Neural progenitor cell (in vitro differentiated cells): Measurements from ENCODE around the gene RADX. TPM values are rescaled to one million over a fixed set of nuclear protein-coding genes. Genes with fewer than 3 reads are reported as not detected.

Source experiments
- DNase-seq: peaks from one replicate; pipeline ENCODE4 v3.0.0-alpha.2; 2016; ENCODE audit warnings: low spot score
- H2AFZ ChIP-seq: fragments of 200-600 bp; sonication (generic); replicated peaks from 2 replicates; pipeline ENCODE4 v1.6.1; 2016; ENCODE audit warnings: antibody characterized with exemption
- H3F3A ChIP-seq: fragments of 200-600 bp; sonication (generic); 2 replicates; pipeline ENCODE4 v1.6.1; 2016; ENCODE audit warnings: antibody characterized with exemption, low read depth
- H3K27ac ChIP-seq: fragments of 200-600 bp; sonication (generic); 2 replicates; pipeline ENCODE4 v1.5.1; 2016; ENCODE audit warnings: mild to moderate bottlenecking
- H3K27me3 ChIP-seq: fragments of 200-600 bp; sonication (generic); 2 replicates; pipeline ENCODE4 v1.6.1; 2016; ENCODE audit warnings: mild to moderate bottlenecking, moderate library complexity
- H3K36me3 ChIP-seq: fragments of 200-600 bp; sonication (generic); 2 replicates; pipeline ENCODE4 v1.5.1; 2016
- H3K4me1 ChIP-seq: fragments of 200-600 bp; sonication (generic); 2 replicates; pipeline ENCODE4 v1.6.1; 2016; ENCODE audit warnings: mixed run types
- H3K4me2 ChIP-seq: fragments of 200-600 bp; sonication (generic); 2 replicates; pipeline ENCODE4 v1.6.1; 2016
- H3K4me3 ChIP-seq: fragments of 200-600 bp; sonication (generic); 2 replicates; pipeline ENCODE4 v1.5.1; 2016
- H3K79me2 ChIP-seq: fragments of 200-600 bp; sonication (generic); 2 replicates; pipeline ENCODE4 v1.6.1; 2016; ENCODE audit warnings: low read depth
- H3K9ac ChIP-seq: fragments of 200-600 bp; sonication (generic); 2 replicates; pipeline ENCODE4 v1.6.1; 2016
- H3K9me3 ChIP-seq: fragments of 200-600 bp; sonication (generic); 2 replicates; pipeline ENCODE4 v1.5.1; 2016; ENCODE audit warnings: low read depth
- H4K20me1 ChIP-seq: fragments of 200-600 bp; sonication (generic); 2 replicates; pipeline ENCODE4 v1.6.1; 2016; ENCODE audit warnings: low read depth
- H3K27ac Mint-ChIP-seq: 3 replicates; pipeline ENCODE4 v1.8.0; 2021; ENCODE audit warnings: mixed read lengths
- H3K27me3 Mint-ChIP-seq: 2 replicates; pipeline ENCODE4 v1.8.0; 2022; ENCODE audit warnings: low read depth, mild to moderate bottlenecking, inconsistent platforms, moderate library complexity, mixed read lengths; ENCODE audit not compliant: insufficient read depth
- H3K36me3 Mint-ChIP-seq: 3 replicates; pipeline ENCODE4 v1.8.0; 2021; ENCODE audit warnings: mixed read lengths
- H3K4me1 Mint-ChIP-seq: 3 replicates; pipeline ENCODE4 v1.8.0; 2021; ENCODE audit warnings: mixed read lengths
- H3K4me3 Mint-ChIP-seq: 3 replicates; pipeline ENCODE4 v1.8.0; 2021; ENCODE audit warnings: mild to moderate bottlenecking, moderate library complexity, mixed read lengths
- H3K9me3 Mint-ChIP-seq: 3 replicates; pipeline ENCODE4 v1.8.0; 2020; ENCODE audit warnings: mixed read lengths
- CTCF ChIP-seq: fragments of 200-600 bp; sonication (generic); IDR thresholded peaks from 2 replicates; pipeline ENCODE4 v1.5.1; 2017; ENCODE audit warnings: antibody characterized with exemption, mild to moderate bottlenecking
- EZH2 ChIP-seq: fragments of 200-600 bp; sonication (generic); IDR thresholded peaks from 2 replicates; pipeline ENCODE4 v1.6.1; 2017; ENCODE audit warnings: antibody characterized with exemption, mild to moderate bottlenecking, moderate library complexity
- EZH2phosphoT487 ChIP-seq: fragments of 200-600 bp; sonication (generic); IDR thresholded peaks from 2 replicates; pipeline ENCODE4 v1.6.1; 2017; ENCODE audit warnings: antibody characterized with exemption
- microRNA counts: library from miRNA; unstranded; fragments of <30 nt; microRNA quantifications from one replicate; lab custom pipeline; 2016
- microRNA-seq: library from miRNA; unstranded; fragments of <30 nt; microRNA quantifications from one replicate; pipeline ENCODE4, GENCODE V29; 2016
- small RNA-seq: library from RNA; depleted of rRNA; stranded (forward); fragments of <200 nt; gene quantifications from one replicate; pipeline ENCODE3, GENCODE V24; 2015
- total RNA-seq: library from RNA; depleted of rRNA; stranded (reverse); fragments of >200 nt; gene quantifications from 2 replicates; pipeline ENCODE4 v1.2.3, GENCODE V29; 2015; ENCODE audit warnings: low replicate concordance

The RADX gene
- total RNA-seq, 1 donor from 2014 or later = 14.2 TPM

DNA sequence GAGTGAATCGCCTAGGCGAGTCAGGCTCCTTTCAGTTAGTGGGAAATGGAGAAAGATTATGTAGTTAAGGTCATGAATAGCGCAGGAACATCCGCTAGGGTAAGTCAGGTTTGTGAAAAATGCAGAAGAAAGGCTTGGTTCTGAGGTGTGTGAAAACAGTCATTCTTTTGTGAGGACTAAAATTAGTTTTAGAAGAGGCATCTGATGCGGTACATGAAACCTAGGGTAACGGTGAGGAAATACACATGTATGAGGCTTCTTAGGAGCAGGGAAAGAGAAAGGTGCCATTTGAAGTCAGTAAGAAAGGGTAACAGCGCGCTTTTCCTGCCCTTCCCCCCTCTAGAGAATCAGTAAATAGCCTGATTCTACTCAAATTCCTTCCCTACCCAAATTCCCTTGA is 114.2 kb downstream of the RADX start:
- Mint-ChIP-seq H3K27me3 (peaks cover 22% of the 10 kb centered on the region), H3K4me3 (peak overlapping the region; percentile 91), H3K36me3 (peaks cover 2% of the 10 kb centered on the region), H3K27ac (no peak overlapping the region), H3K9me3 (no peaks in the 10 kb centered on the region), H3K4me1 (peaks cover 5% of the 10 kb centered on the region)
- Histone ChIP-seq H4K20me1 (no peaks in the 10 kb centered on the region), H2AFZ (no peak overlapping the region), H3K36me3 (no peaks in the 10 kb centered on the region), H3F3A (peaks cover 4% of the 10 kb centered on the region), H3K4me2 (peak overlapping the region; percentile 78), H3K9ac (no peak overlapping the region), H3K4me3 (peak overlapping the region; percentile 51), H3K27me3 (peaks cover 76% of the 10 kb centered on the region), H3K27ac (no peak overlapping the region), H3K79me2 (no peaks in the 10 kb centered on the region), H3K9me3 (no peaks in the 10 kb centered on the region), H3K4me1 (peaks cover 4% of the 10 kb centered on the region)
- DNase-seq = no peak
- no peak for TF ChIP-seq CTCF
- TF ChIP-seq EZH2 = no peak
- TF ChIP-seq EZH2phosphoT487 = no peak

- peaks cover 22% of the 10 kb centered on the region for H3K27me3 Mint-ChIP-seq
- peaks cover 83% of the 10 kb centered on the region for H3K27me3 ChIP-seq
Measured at GRCh38 chrX:106726485-106727437, 115.0 kb downstream of the RADX start, which contains the start of gene RNF128. TSS of gene RNF128 (plus strand) at chrX:106726701. CDS start at chrX:106726914, 213 bp downstream.

DNA sequence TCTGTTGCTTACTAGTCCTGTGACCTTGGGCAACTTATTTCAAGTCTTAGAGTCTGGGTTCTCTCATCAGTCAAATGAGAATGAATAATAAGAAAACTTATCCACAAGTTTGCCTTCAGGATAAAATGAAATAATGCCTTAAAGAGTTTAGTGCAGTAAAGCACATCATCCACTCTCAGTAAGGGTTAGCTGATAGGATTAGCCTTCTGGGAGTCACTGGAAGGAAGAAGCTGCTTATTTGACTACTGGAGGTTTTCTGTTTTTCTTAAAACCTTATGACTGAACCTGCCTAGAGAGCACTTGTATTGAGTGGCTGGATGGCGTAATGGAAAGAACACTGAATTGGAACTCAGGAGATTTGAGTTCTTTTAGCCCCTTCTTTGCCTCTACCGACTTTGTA is 116.6 kb downstream of the RADX start:
- H3K27me3 Mint-ChIP-seq = peaks cover 22% of the 10 kb centered on the region
- H3K27me3 ChIP-seq = peaks cover 85% of the 10 kb centered on the region

More at GRCh38 chrX:106726485-106727437, 115.0 kb downstream of the RADX start, which contains the start of gene RNF128:
- H2AFZ ChIP-seq = peak within 1 kb of the TSS; percentile 75
- peaks cover 4% of the 10 kb centered on the region for H3F3A ChIP-seq
- TF ChIP-seq EZH2 (peak; percentile 57), EZH2phosphoT487 (peak; percentile 65), CTCF (no peak)
- peak within 1 kb of the TSS; percentile 78 for H3K4me2 ChIP-seq
- no peaks in the 10 kb centered on the region for H4K20me1 ChIP-seq
- Mint-ChIP-seq H3K27ac (no peak within 1 kb of the TSS), H3K4me3 (peak within 1 kb of the TSS; percentile 91), H3K36me3 (peaks cover 2% of the 10 kb centered on the region), H3K4me1 (peaks cover 5% of the 10 kb centered on the region), H3K9me3 (no peaks in the 10 kb centered on the region)
- no peaks in the 10 kb centered on the region for H3K79me2 ChIP-seq
- no peaks in the 10 kb centered on the region for H3K36me3 ChIP-seq
- DNase-seq = peak; percentile 83
- H3K4me1 ChIP-seq = peaks cover 4% of the 10 kb centered on the region
- H3K9ac ChIP-seq = no peak within 1 kb of the TSS
- H3K9me3 ChIP-seq = no peaks in the 10 kb centered on the region
- H3K27ac ChIP-seq = no peak within 1 kb of the TSS
- H3K4me3 ChIP-seq = peak within 1 kb of the TSS; percentile 51

More for the DNA sequence above, 116.6 kb downstream of the RADX start:
- H3K36me3 ChIP-seq = no peaks in the 10 kb centered on the region
- no peaks in the 10 kb centered on the region for H4K20me1 ChIP-seq
- H2AFZ ChIP-seq = no peak overlapping the region
- H3K9ac ChIP-seq = no peak overlapping the region
- no peaks in the 10 kb centered on the region for H3K9me3 ChIP-seq
- no peak for TF ChIP-seq EZH2phosphoT487
- TF ChIP-seq CTCF = no peak
- H3K4me1 ChIP-seq = peaks cover 4% of the 10 kb centered on the region
- Mint-ChIP-seq H3K4me1 (peaks cover 5% of the 10 kb centered on the region), H3K4me3 (no peak overlapping the region), H3K36me3 (peaks cover 2% of the 10 kb centered on the region), H3K27ac (no peak overlapping the region), H3K9me3 (no peaks in the 10 kb centered on the region)
- H3K4me3 ChIP-seq = no peak overlapping the region
- H3K79me2 ChIP-seq = no peaks in the 10 kb centered on the region
- no peak for DNase-seq
- H3K27ac ChIP-seq = no peak overlapping the region
- peaks cover 4% of the 10 kb centered on the region for H3F3A ChIP-seq
- H3K4me2 ChIP-seq = no peak overlapping the region

MicroRNA genes within 50 kb of the gene (microRNA counts, 767-probe panel; counts per million panel counts)
- 460 counts per million, percentile 90 among the panel's probes with 10 or more counts for microRNA hsa-miR-548an (lab: Ali Mortazavi, UCI)

Small RNA genes within 50 kb of the gene (microRNA-seq; reads per million reads assigned to microRNA genes)
- gene MIR548AN = not detected

Small RNA genes within 50 kb of the gene (small RNA-seq; reads per million reads assigned to genes)
- not detected for gene AL590808.1
- gene MIR548AN = not detected

Other genes with a start within 250 kb of the RADX start
- gene RNF128, start 114.7 kb downstream of the RADX start, total RNA-seq = 0.06 TPM in 1 of 2 replicates, not detected in the other
- 1.4 and 1.6 TPM in 2 replicates for gene TBC1D8B, start 190.7 kb downstream of the RADX start, total RNA-seq